ENCODE results near the gene HNMT. TPM values are rescaled to one million over a fixed set of nuclear protein-coding genes. Genes with fewer than 3 reads are reported as not detected.
"Not testable (repeated sequence)": the region's sequence is repeated elsewhere in the genome, so short reads cannot be mapped to it uniquely, and the experiment has no call there.

The HNMT gene
- total and polyA plus RNA-seq, 2 donors (not counting 1 experiment from before 2014, with no cell fraction given) = 0.24 TPM; not detected in 1

DNA sequence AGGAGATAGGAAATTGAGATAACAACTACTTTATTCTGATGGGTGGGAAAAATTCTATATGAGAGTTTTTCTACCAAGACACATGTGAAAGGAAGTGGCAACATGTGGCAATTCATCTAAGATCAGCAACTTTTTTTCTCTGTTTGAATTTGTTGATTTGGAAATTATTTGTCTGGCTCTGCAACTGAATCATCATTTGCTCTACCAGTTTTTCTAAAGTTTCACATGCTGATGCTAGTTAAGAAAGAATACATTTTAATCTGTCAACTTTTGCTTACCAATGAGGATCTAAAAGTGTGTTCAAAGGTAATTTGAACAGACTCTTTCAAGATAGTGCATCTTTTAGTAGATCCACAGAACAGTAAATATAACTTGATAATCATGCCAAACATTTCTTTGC, 42.1 kb upstream of the HNMT start:
- H3K36me3 ChIP-seq (replicated peaks in 1 of 2; ENCODE audit: control extremely low read depth in 1 of 2, control insufficient read depth in 1 of 2, extremely low read depth in 1 of 2, insufficient read depth in 2 of 2, low read length in 1 of 2); H4K20me1 ChIP-seq (ENCODE audit: control insufficient read depth, insufficient read depth, low read length, poor library complexity, severe bottlenecking); H3K9me3 ChIP-seq (ENCODE audit: control extremely low read depth in 1 of 3, control insufficient read depth in 2 of 3, insufficient read depth in 1 of 3, low read length in 2 of 3); DNase-seq; H3K4me2 ChIP-seq (replicated peaks; ENCODE audit: low read depth, low read length, poor library complexity, severe bottlenecking); intact Hi-C loops (cut with micrococcal nuclease); H3K27ac Mint-ChIP-seq; H2AFZ ChIP-seq (ENCODE audit: insufficient read depth, low read depth, low read length, poor library complexity, severe bottlenecking); POLR2A ChIA-PET; H3K4me1 ChIP-seq (ENCODE audit: control insufficient read depth in 2 of 2, insufficient read depth in 2 of 2, low read length in 2 of 2); H3K27ac ChIP-seq (ENCODE audit: low read length in 2 of 2); H3K27me3 Mint-ChIP-seq; CTCF ChIA-PET; H3K4me3 Mint-ChIP-seq; H3K4me3 ChIP-seq (ENCODE audit: control extremely low read depth in 1 of 5, extremely low read depth in 1 of 5, insufficient read depth in 1 of 5, low read depth in 2 of 5, low read length in 4 of 5); H3K9me3 Mint-ChIP-seq (ENCODE audit: insufficient read depth); ATAC-seq (ENCODE audit: low read depth); H3K79me2 ChIP-seq (ENCODE audit: control insufficient read depth, insufficient read depth, low read length); H3K4me1 Mint-ChIP-seq; H3K27me3 ChIP-seq (replicated peaks in 1 of 4; ENCODE audit: control extremely low read depth in 1 of 4, control insufficient read depth in 3 of 4, insufficient read depth in 4 of 4, low read length in 3 of 4); H3K9ac ChIP-seq (ENCODE audit: low read length): not testable (repeated sequence)

DNA sequence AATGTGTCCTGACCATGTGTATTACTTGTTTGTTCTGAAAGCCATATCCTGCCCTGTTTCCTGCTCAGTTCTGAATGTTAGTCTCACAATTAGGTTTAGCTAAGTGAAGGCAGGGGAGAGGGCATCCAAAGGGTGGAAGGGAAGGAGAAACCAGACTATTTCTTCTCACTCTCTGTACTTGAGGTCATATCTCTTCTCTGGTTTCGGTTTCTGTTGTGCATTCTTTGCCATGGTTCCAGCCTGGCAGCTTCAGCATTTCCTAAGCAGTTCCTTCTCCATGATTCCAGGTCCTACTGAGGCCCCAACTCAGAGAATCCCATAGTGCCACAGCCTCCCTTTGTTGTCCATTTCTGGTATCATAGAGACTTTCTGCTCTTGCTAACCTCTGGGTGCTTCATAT, 40.3 kb upstream of the HNMT start:
- DNase-seq = no peak
- H3K9me3 ChIP-seq (ENCODE audit: control extremely low read depth in 1 of 3, control insufficient read depth in 2 of 3, insufficient read depth in 1 of 3, low read length in 2 of 3) = no peaks in the 10 kb centered on the region
- Mint-ChIP-seq H3K27me3 (peaks cover 4% of the 10 kb centered on the region), H3K4me3 (no peak overlapping the region), H3K9me3 (ENCODE audit: insufficient read depth) (no peaks in the 10 kb centered on the region), H3K27ac (no peak overlapping the region), H3K4me1 (no peaks in the 10 kb centered on the region)
- H3K36me3 ChIP-seq (replicated peaks in 1 of 2; ENCODE audit: control extremely low read depth in 1 of 2, control insufficient read depth in 1 of 2, extremely low read depth in 1 of 2, insufficient read depth in 2 of 2, low read length in 1 of 2) = no peaks in the 10 kb centered on the region
- ATAC-seq (ENCODE audit: low read depth) = no peak
- H3K27ac ChIP-seq (ENCODE audit: low read length in 2 of 2) = no peak overlapping the region
- no peak overlapping the region for H2AFZ ChIP-seq (ENCODE audit: insufficient read depth, low read depth, low read length, poor library complexity, severe bottlenecking)
- no peak overlapping the region for H3K4me2 ChIP-seq (replicated peaks; ENCODE audit: low read depth, low read length, poor library complexity, severe bottlenecking)
- H3K79me2 ChIP-seq (ENCODE audit: control insufficient read depth, insufficient read depth, low read length) = no peaks in the 10 kb centered on the region
- no peaks in the 10 kb centered on the region for H4K20me1 ChIP-seq (ENCODE audit: control insufficient read depth, insufficient read depth, low read length, poor library complexity, severe bottlenecking)
- POLR2A ChIA-PET = no interaction called here
- TF ChIP-seq, protein P1, sequence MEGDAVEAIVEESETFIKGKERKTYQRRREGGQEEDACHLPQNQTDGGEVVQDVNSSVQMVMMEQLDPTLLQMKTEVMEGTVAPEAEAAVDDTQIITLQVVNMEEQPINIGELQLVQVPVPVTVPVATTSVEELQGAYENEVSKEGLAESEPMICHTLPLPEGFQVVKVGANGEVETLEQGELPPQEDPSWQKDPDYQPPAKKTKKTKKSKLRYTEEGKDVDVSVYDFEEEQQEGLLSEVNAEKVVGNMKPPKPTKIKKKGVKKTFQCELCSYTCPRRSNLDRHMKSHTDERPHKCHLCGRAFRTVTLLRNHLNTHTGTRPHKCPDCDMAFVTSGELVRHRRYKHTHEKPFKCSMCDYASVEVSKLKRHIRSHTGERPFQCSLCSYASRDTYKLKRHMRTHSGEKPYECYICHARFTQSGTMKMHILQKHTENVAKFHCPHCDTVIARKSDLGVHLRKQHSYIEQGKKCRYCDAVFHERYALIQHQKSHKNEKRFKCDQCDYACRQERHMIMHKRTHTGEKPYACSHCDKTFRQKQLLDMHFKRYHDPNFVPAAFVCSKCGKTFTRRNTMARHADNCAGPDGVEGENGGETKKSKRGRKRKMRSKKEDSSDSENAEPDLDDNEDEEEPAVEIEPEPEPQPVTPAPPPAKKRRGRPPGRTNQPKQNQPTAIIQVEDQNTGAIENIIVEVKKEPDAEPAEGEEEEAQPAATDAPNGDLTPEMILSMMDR (IDR thresholded peaks at IDR 0.05) = no peak
- TF ChIP-seq EZH2 (IDR thresholded peaks at IDR 0.05; ENCODE audit: borderline replicate concordance, insufficient read depth, low read depth, low read length, poor library complexity, severe bottlenecking) = no peak
- H3K27me3 ChIP-seq (replicated peaks in 1 of 4; ENCODE audit: control extremely low read depth in 1 of 4, control insufficient read depth in 3 of 4, insufficient read depth in 4 of 4, low read length in 3 of 4) = no peaks in the 10 kb centered on the region
- H3K4me1 ChIP-seq (ENCODE audit: control insufficient read depth in 2 of 2, insufficient read depth in 2 of 2, low read length in 2 of 2) = no peaks in the 10 kb centered on the region
- H3K9ac ChIP-seq (ENCODE audit: low read length) = no peak overlapping the region
- 80% methylated on average over 1 of the region's 1 CpG for WGBS (ENCODE audit: insufficient coverage)
- no peak overlapping the region for H3K4me3 ChIP-seq (ENCODE audit: control extremely low read depth in 1 of 5, extremely low read depth in 1 of 5, insufficient read depth in 1 of 5, low read depth in 2 of 5, low read length in 4 of 5)
- CTCF ChIA-PET = no interaction called here
- intact Hi-C loops (cut with micrococcal nuclease) = no loop called here

Measured in B cell (primary cell).